K562 (cell line): ENCODE results near the gene GNAI1. TPM values are rescaled to one million over a fixed set of nuclear protein-coding genes. Genes with fewer than 3 reads are reported as not detected.

Experiments
- ATAC-seq: fragments of 200-7000 bp; cut with Tn5 transposase; 3 replicates; pipeline ENCODE4 v1.9.1; 2020; ENCODE audit warnings: moderate library complexity
- BruUV-seq: library from RNA; stranded (reverse); fragments of 400-500 nt; replicated peaks from 2 replicates; lab custom pipeline; 2021; lab: Mats Ljungman, UMichigan
- CTCF ChIA-PET: fragments of 300-600 bp; formaldehyde crosslinking; extraction: SDS; loops from one replicate; lab custom pipeline; 2021; ENCODE audit warnings: low intra/inter-chr PET ratio; lab: Yijun Ruan, JAX
- POLR2A ChIA-PET: fragments of 300-600, 350-650 bp; sonication (Branson Sonifier 250); formaldehyde crosslinking; extraction: SDS; loops from one replicate; lab custom pipeline; 2021; ENCODE audit warnings: antibody characterized with exemption, inconsistent platforms; lab: Yijun Ruan, JAX
- DNase-seq, 4 experiments: peaks; one replicate each; pipeline versions ENCODE4 v3.0.0 to v3.0.0-alpha.2; 2011 to 2018; ENCODE audit warnings: low spot score in 3 of 4, mixed read lengths in 3 of 4; ENCODE audit errors: extremely low read depth in 1 of 4
- FAIRE-seq: peaks from 2 replicates; lab custom pipeline; 2011; peaks lifted over from hg19 to GRCh38; lab: Jason Lieb, UNC
- H2AFZ ChIP-seq: 2 replicates; pipeline ENCODE4 v1.6.0; 2011; ENCODE audit warnings: low read depth, low read length, control low read depth, inconsistent platforms
- H3K27ac ChIP-seq: fragments of 200-600 bp; 3 replicates; pipeline ENCODE4 v1.8.0; 2011; ENCODE audit warnings: low read depth, mild to moderate bottlenecking, control low read depth, inconsistent platforms, low read length, moderate library complexity, mixed read lengths; ENCODE audit errors: extremely low read depth
- H3K27me3 ChIP-seq, 2 experiments: fragments of 300-600 bp in 1 of 2; 2 replicates in 1 of 2; 3 replicates in 1 of 2; pipeline versions ENCODE4 v1.6.0 to v1.8.0; 2011; ENCODE audit warnings: inconsistent platforms in 2 of 2, low read length in 2 of 2, mild to moderate bottlenecking in 1 of 2, mixed read lengths in 1 of 2, moderate library complexity in 1 of 2; ENCODE audit not compliant: control insufficient read depth in 2 of 2, insufficient read depth in 2 of 2
- H3K36me3 ChIP-seq: fragments of 300-600 bp; 3 replicates; pipeline ENCODE4 v1.8.0; 2011; ENCODE audit warnings: mild to moderate bottlenecking, low read length, inconsistent platforms; ENCODE audit not compliant: control insufficient read depth, insufficient read depth
- H3K4me1 ChIP-seq, 2 experiments: fragments of 200-600 bp in 1 of 2; replicated peaks in 1 of 2; 2 replicates in 1 of 2; 3 replicates in 1 of 2; pipeline versions ENCODE4 v1.5.1 to v1.8.0; 2011; ENCODE audit warnings: inconsistent platforms in 2 of 2, low read length in 2 of 2, mild to moderate bottlenecking in 1 of 2, mixed read lengths in 1 of 2, moderate library complexity in 1 of 2; ENCODE audit not compliant: control insufficient read depth in 2 of 2, insufficient read depth in 2 of 2
- H3K4me2 ChIP-seq: 2 replicates; pipeline ENCODE4 v1.6.1; 2011; ENCODE audit warnings: low read length, control low read depth, inconsistent platforms, mixed read lengths; ENCODE audit not compliant: insufficient read depth
- H3K4me3 ChIP-seq: fragments of 200-600 bp; sonication (generic), shearing (Covaris generic); 2 replicates; pipeline ENCODE4 v1.5.1; 2016; ENCODE audit warnings: control low read depth, inconsistent platforms
- H3K79me2 ChIP-seq: fragments of 200-600 bp; 3 replicates; pipeline ENCODE4 v1.8.0; 2011; ENCODE audit warnings: low read length, inconsistent platforms; ENCODE audit not compliant: control insufficient read depth, insufficient read depth
- H3K9ac ChIP-seq, 2 experiments: 2 replicates each; pipeline versions ENCODE4 v1.6.0 to v1.6.1; 2011; ENCODE audit warnings: low read depth in 2 of 2, low read length in 2 of 2, control low read depth in 1 of 2, inconsistent platforms in 1 of 2, mild to moderate bottlenecking in 1 of 2, mixed read lengths in 1 of 2; ENCODE audit not compliant: insufficient read depth in 1 of 2
- H3K9me1 ChIP-seq: one replicate; pipeline ENCODE4 v1.6.0; 2011; ENCODE audit warnings: inconsistent platforms, mild to moderate bottlenecking, low read length, moderate library complexity; ENCODE audit not compliant: control insufficient read depth, insufficient read depth
- H3K9me3 ChIP-seq: replicated peaks from 2 replicates; pipeline ENCODE4 v1.5.1; 2011; ENCODE audit warnings: low read depth, low read length, inconsistent platforms; ENCODE audit not compliant: control insufficient read depth, insufficient read depth
- H4K20me1 ChIP-seq: replicated peaks from 2 replicates; pipeline ENCODE4 v1.6.1; 2011; ENCODE audit warnings: low read length, inconsistent platforms, mixed read lengths; ENCODE audit not compliant: control insufficient read depth, insufficient read depth
- ATF7 ChIP-seq: fragments of 450-650 bp; IDR thresholded peaks from 2 replicates; pipeline ENCODE4 v1.7.1; 2014; ENCODE audit warnings: mild to moderate bottlenecking, moderate library complexity
- BCOR ChIP-seq: fragments of 450-650 bp; IDR thresholded peaks from 2 replicates; pipeline ENCODE4 v1.6.1; 2016
- C11orf30 ChIP-seq: fragments of 450-650 bp; IDR thresholded peaks from 2 replicates; pipeline ENCODE4 v1.6.1; 2016; ENCODE audit warnings: low read depth, mild to moderate bottlenecking
- CBFB ChIP-seq: sonication (generic); formaldehyde crosslinking; IDR thresholded peaks from 2 replicates; pipeline ENCODE4 v1.4.0; 2020; ENCODE audit warnings: mild to moderate bottlenecking, missing genetic modification reagents
- CCAR2 ChIP-seq: fragments of 200-400 bp; formaldehyde crosslinking; IDR thresholded peaks from 2 replicates; pipeline ENCODE4 v1.6.1; 2017; ENCODE audit warnings: mild to moderate bottlenecking, low read depth, low read length
- CHCHD3 ChIP-seq: fragments of 250-450 bp; sonication (Bioruptor Pico); IDR thresholded peaks from 2 replicates; pipeline ENCODE4 v2.1.2; 2022; ENCODE audit warnings: mild to moderate bottlenecking
- CXXC5 ChIP-seq: fragments of 250-450 bp; sonication (Bioruptor Pico); IDR thresholded peaks from 2 replicates; pipeline ENCODE4 v1.8.0; 2022; ENCODE audit warnings: inconsistent platforms, mild to moderate bottlenecking, moderate library complexity
- HNRNPK ChIP-seq: fragments of 200-400 bp; formaldehyde crosslinking; IDR thresholded peaks from one replicate; pipeline ENCODE4 v1.6.1; 2018; ENCODE audit warnings: mild to moderate bottlenecking, low read depth, low read length; ENCODE audit not compliant: poor library complexity, severe bottlenecking
- KLF10 ChIP-seq: fragments of 250-450 bp; sonication (Bioruptor Pico); IDR thresholded peaks from 2 replicates; pipeline ENCODE4 v1.6.1; 2021; ENCODE audit warnings: matching md5 sums
- MCM5 ChIP-seq: fragments of 450-650 bp; IDR thresholded peaks from 2 replicates; pipeline ENCODE4 v1.6.1; 2016; ENCODE audit warnings: low read depth
- SMARCA4 ChIP-seq: fragments of 450-650 bp; IDR thresholded peaks from 2 replicates; pipeline ENCODE4 v1.6.1; 2016
- SRSF7 ChIP-seq: fragments of 200-400 bp; formaldehyde crosslinking; optimal IDR thresholded peaks from 2 replicates; pipeline ENCODE3; 2017; ENCODE audit warnings: mild to moderate bottlenecking, low read depth, low read length
- TAL1 ChIP-seq: fragments of 450-650 bp; IDR thresholded peaks from 2 replicates; pipeline ENCODE4 v1.6.1; 2016; ENCODE audit warnings: mild to moderate bottlenecking
- ZFP36 ChIP-seq: fragments of 150-350 bp; IDR thresholded peaks from 2 replicates; pipeline ENCODE4 v1.6.1; 2018; ENCODE audit warnings: low read length, low read depth; ENCODE audit not compliant: partially characterized antibody
- ZNF224 ChIP-seq: sonication (generic); formaldehyde crosslinking; IDR thresholded peaks from 2 replicates; pipeline ENCODE4 v1.8.0; 2022; ENCODE audit warnings: mild to moderate bottlenecking, missing genetic modification reagents
- ZNF436 ChIP-seq: fragments of 250-450, 450-650 bp; sonication (Bioruptor Pico); formaldehyde crosslinking; IDR thresholded peaks from 2 replicates; pipeline ENCODE4 v1.7.0; 2020; ENCODE audit warnings: mild to moderate bottlenecking
- WGBS: fragments of 100-300 bp; shearing (Covaris generic); methylation state at CpG from one replicate; pipeline ENCODE4 v1.1.6; 2016; ENCODE audit warnings: low coverage, mixed read lengths; ENCODE audit not compliant: insufficient coverage; ENCODE audit errors: missing lambda C conversion rate; 5-methylcytosine and 5-hydroxymethylcytosine counted together
- in situ Hi-C: fragments of 300-500 bp; cut with MboI; formaldehyde crosslinking; loops from 4 replicates; pipeline ENCODE4 v1.15.0; 2018; ENCODE audit warnings: inconsistent platforms, mixed read lengths
- intact Hi-C: fragments of 100-400 bp; cut with micrococcal nuclease; formaldehyde crosslinking; loops from 2 replicates; pipeline ENCODE4 v1.14.2; 2022
- polyA plus RNA-seq, 8 experiments: library from polyadenylated mRNA; depleted of rRNA in 4 of 8; stranded (reverse) in 5 of 8; unstranded in 3 of 8; fragments of >200 nt; fragmentation: Nextera tagmentation in 2 of 8; fragmentation: Illumina TruSeq in 1 of 8; extraction: Ambion mirVana in 2 of 8; extraction: Trizol in 1 of 8; gene quantifications; 2 replicates each; pipeline versions ENCODE4 v1.2.1 to v1.2.3, GENCODE V29; 2011 to 2014; ENCODE audit warnings: inconsistent platforms in 1 of 8, missing spikeins in 1 of 8
- total RNA-seq, 7 experiments: library from RNA; depleted of rRNA in 6 of 7; stranded (reverse); fragments of >200 nt in 6 of 7; fragmentation: Illumina TruSeq in 2 of 7; extraction: Trizol in 2 of 7; gene quantifications; 2 replicates each; pipeline versions ENCODE4 v1.2.1 to v1.2.3, GENCODE V29; 2011 to 2021; ENCODE audit warnings: low replicate concordance in 1 of 7

The GNAI1 gene
- total and polyA plus RNA-seq, 9 of the 15 experiments (the other 6 are each of a cell fraction or from before 2014, with no cell fraction given): 0.03 to 0.13 (median 0.08) TPM; not detected in 6

DNA sequence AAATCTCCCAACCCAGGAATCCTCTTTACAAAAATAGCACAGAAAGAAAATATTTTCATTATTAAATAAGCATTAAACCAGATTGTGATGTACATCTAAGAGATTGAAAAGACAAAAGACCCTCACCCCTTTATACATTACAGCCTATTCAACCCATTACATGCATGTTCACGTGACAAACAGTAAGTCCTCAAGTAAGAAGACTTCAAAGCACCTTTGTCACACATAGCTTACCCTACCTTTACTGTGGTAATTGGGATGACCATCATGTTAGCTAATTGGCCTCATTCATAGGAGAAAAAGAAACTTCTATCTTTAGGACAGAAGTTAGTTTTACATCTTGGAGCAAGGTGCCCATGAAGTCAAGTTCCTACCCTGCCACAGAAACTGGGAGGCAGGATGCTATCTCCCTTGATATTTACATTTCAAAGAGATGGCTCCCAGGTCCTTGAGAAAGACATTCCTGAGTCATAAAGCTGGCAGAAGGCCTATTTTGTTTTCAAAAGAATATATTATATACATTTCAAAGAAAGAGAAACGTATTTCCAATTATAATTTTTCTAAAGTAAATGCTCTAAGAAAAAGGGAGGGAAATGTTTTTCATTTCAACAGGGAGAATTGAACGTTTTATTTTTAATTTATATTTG lies 48.1 kb downstream of the GNAI1 start:
- in situ Hi-C loops (no loop called here), intact Hi-C loops (no loop called here)
- Histone ChIP-seq H3K79me2 (no peaks in the 10 kb centered on the region), H3K4me2 (no peak overlapping the region), H4K20me1 (no peaks in the 10 kb centered on the region), H3K36me3 (no peaks in the 10 kb centered on the region), H3K4me1 (no peaks in the 10 kb centered on the region), H3K9me3 (no peaks in the 10 kb centered on the region)
- WGBS: 0% methylated on average over 3 of the region's 3 CpGs
- no peak for FAIRE-seq
- BruUV-seq: no TSS peak
- CTCF ChIA-PET: no interaction called here
- no peak for ATAC-seq
- no peak for TF ChIP-seq HNRNPK
- no peak for TF ChIP-seq KLF10
- TF ChIP-seq TAL1: no peak
- no peak for TF ChIP-seq C11orf30
- TF ChIP-seq MCM5: no peak
- TF ChIP-seq CBFB (CRISPR knock-in tag): no peak
- no peak for TF ChIP-seq CHCHD3 (CRISPR knock-in tag)
- TF ChIP-seq SRSF7: no peak
- TF ChIP-seq ZNF436 (CRISPR knock-in tag): no peak
- TF ChIP-seq CCAR2: no peak
- TF ChIP-seq CXXC5 (CRISPR knock-in tag): no peak
- TF ChIP-seq ATF7: no peak
- no peak for TF ChIP-seq SMARCA4
- TF ChIP-seq ZNF224 (CRISPR knock-in tag): no peak
- no peak for TF ChIP-seq BCOR
- no peak for TF ChIP-seq ZFP36
- TF ChIP-seq, all 486 proteins: peak for 0
- H3K4me3 ChIP-seq: no peak overlapping the region
- no peak overlapping the region for H3K27ac ChIP-seq
- H3K9me1 ChIP-seq: no peaks in the 10 kb centered on the region
- H3K9ac ChIP-seq: no peak overlapping the region
- H2AFZ ChIP-seq: no peak overlapping the region
- POLR2A ChIA-PET: no interaction called here
- no peaks in the 10 kb centered on the region for H3K27me3 ChIP-seq
- DNase-seq: no peak
